Effector memory CD4-positive, alpha-beta T cell (primary cell): Measurements from ENCODE around the gene MED8.

Experiments used
- DNase-seq, 3 donors: peaks; one replicate each; pipeline ENCODE4 v3.0.0-alpha.2; 2020
- H3K27ac ChIP-seq: 2 replicates; pipeline ENCODE4 v1.7.0; 2013; ENCODE audit warnings: mild to moderate bottlenecking, low read length, moderate library complexity; ENCODE audit not compliant: insufficient read depth, poor library complexity, severe bottlenecking
- H3K27me3 ChIP-seq: replicated peaks from 2 replicates; pipeline ENCODE4 v1.7.0; 2013; ENCODE audit warnings: mild to moderate bottlenecking, low read length; ENCODE audit not compliant: insufficient read depth, control insufficient read depth, poor library complexity, severe bottlenecking
- H3K36me3 ChIP-seq: 2 replicates; pipeline ENCODE4 v1.7.0; 2013; ENCODE audit warnings: mild to moderate bottlenecking, low read length, moderate library complexity; ENCODE audit not compliant: control insufficient read depth, insufficient read depth
- H3K4me1 ChIP-seq: 2 replicates; pipeline ENCODE4 v1.7.0; 2013; ENCODE audit warnings: low read length, mild to moderate bottlenecking; ENCODE audit not compliant: control insufficient read depth, insufficient read depth, poor library complexity, severe bottlenecking
- H3K4me3 ChIP-seq: 2 replicates; pipeline ENCODE4 v1.7.0; 2013; ENCODE audit warnings: low read length, low read depth, mild to moderate bottlenecking; ENCODE audit not compliant: insufficient read depth, poor library complexity, severe bottlenecking
- H3K9me3 ChIP-seq: 2 replicates; pipeline ENCODE4 v1.7.0; 2013; ENCODE audit warnings: mild to moderate bottlenecking, low read length, moderate library complexity; ENCODE audit not compliant: control insufficient read depth

The MED8 gene

GRCh38 chr1:43386676-43387075 lies 2.9 kb downstream of the MED8 start:
- H3K4me3 ChIP-seq: no peak overlapping the region
- H3K27ac ChIP-seq: no peak overlapping the region
- H3K9me3 ChIP-seq: no peaks in the 10 kb centered on the region
- peaks cover 54% of the 10 kb centered on the region for H3K36me3 ChIP-seq
- H3K27me3 ChIP-seq: no peaks in the 10 kb centered on the region
- DNase-seq: no peak
- peaks cover 16% of the 10 kb centered on the region for H3K4me1 ChIP-seq

GRCh38 chr1:43383449-43383848 lies 6.2 kb downstream of the MED8 start:
- Histone ChIP-seq H3K27me3 (no peaks in the 10 kb centered on the region), H3K27ac (no peak overlapping the region), H3K9me3 (no peaks in the 10 kb centered on the region), H3K4me1 (peaks cover under 1% of the 10 kb centered on the region), H3K4me3 (no peak overlapping the region), H3K36me3 (peaks cover 54% of the 10 kb centered on the region)
- no peak for DNase-seq

GRCh38 chr1:43382027-43382779 lies 7.4 kb downstream of the MED8 start:
- Histone ChIP-seq H3K36me3 (peaks cover 50% of the 10 kb centered on the region), H3K4me3 (no peak overlapping the region), H3K27ac (no peak overlapping the region), H3K4me1 (no peaks in the 10 kb centered on the region), H3K9me3 (no peaks in the 10 kb centered on the region), H3K27me3 (no peaks in the 10 kb centered on the region)
- DNase-seq: no peak

GRCh38 chr1:43381612-43382011 lies 8.0 kb downstream of the MED8 start:
- DNase-seq: no peak
- H3K4me1 ChIP-seq: no peaks in the 10 kb centered on the region
- H3K36me3 ChIP-seq: peaks cover 45% of the 10 kb centered on the region
- H3K4me3 ChIP-seq: no peak overlapping the region
- no peaks in the 10 kb centered on the region for H3K9me3 ChIP-seq
- no peaks in the 10 kb centered on the region for H3K27me3 ChIP-seq
- no peak overlapping the region for H3K27ac ChIP-seq

- no peak for DNase-seq
- no peaks in the 10 kb centered on the region for H3K9me3 ChIP-seq
- no peaks in the 10 kb centered on the region for H3K4me1 ChIP-seq
- H3K27ac ChIP-seq: no peak overlapping the region
- H3K4me3 ChIP-seq: no peak overlapping the region
- H3K27me3 ChIP-seq: no peaks in the 10 kb centered on the region
- H3K36me3 ChIP-seq: peaks cover 23% of the 10 kb centered on the region
These were observed 10.1 kb downstream of the MED8 start for GRCh38 chr1:43379476-43379875.

GRCh38 chr1:43377831-43378230 lies 11.8 kb downstream of the MED8 start:
- H3K9me3 ChIP-seq: no peaks in the 10 kb centered on the region
- DNase-seq: no peak

GRCh38 chr1:43376723-43377235 lies 12.8 kb downstream of the MED8 start:
- H3K27ac ChIP-seq: no peak overlapping the region
- DNase-seq: no peak
- no peaks in the 10 kb centered on the region for H3K36me3 ChIP-seq
- H3K27me3 ChIP-seq: no peaks in the 10 kb centered on the region
- H3K9me3 ChIP-seq: no peaks in the 10 kb centered on the region
- H3K4me1 ChIP-seq: no peaks in the 10 kb centered on the region
- H3K4me3 ChIP-seq: no peak overlapping the region

More at GRCh38 chr1:43377831-43378230, 11.8 kb downstream of the MED8 start:
- H3K4me1 ChIP-seq: no peaks in the 10 kb centered on the region
- H3K27ac ChIP-seq: no peak overlapping the region
- no peaks in the 10 kb centered on the region for H3K27me3 ChIP-seq
- H3K36me3 ChIP-seq: peaks cover 7% of the 10 kb centered on the region
- no peak overlapping the region for H3K4me3 ChIP-seq

- H3K4me3 ChIP-seq: no peak overlapping the region
These were observed 16.3 kb downstream of the MED8 start for GRCh38 chr1:43373066-43373940.

GRCh38 chr1:43372172-43372571 lies 17.4 kb downstream of the MED8 start:
- DNase-seq: no peak
- Histone ChIP-seq H3K9me3 (no peaks in the 10 kb centered on the region), H3K27ac (no peak overlapping the region), H3K4me1 (peaks cover 5% of the 10 kb centered on the region), H3K36me3 (no peaks in the 10 kb centered on the region), H3K27me3 (no peaks in the 10 kb centered on the region), H3K4me3 (no peak overlapping the region)

More at GRCh38 chr1:43373066-43373940, 16.3 kb downstream of the MED8 start:
- no peaks in the 10 kb centered on the region for H3K36me3 ChIP-seq
- peaks cover 5% of the 10 kb centered on the region for H3K4me1 ChIP-seq
- no peak overlapping the region for H3K27ac ChIP-seq
- H3K9me3 ChIP-seq: no peaks in the 10 kb centered on the region
- no peaks in the 10 kb centered on the region for H3K27me3 ChIP-seq
- DNase-seq: no peak

GRCh38 chr1:43370564-43370963 lies 19.0 kb downstream of the MED8 start:
- Histone ChIP-seq H3K4me1 (peaks cover 15% of the 10 kb centered on the region), H3K9me3 (no peaks in the 10 kb centered on the region), H3K27ac (no peak overlapping the region), H3K27me3 (no peaks in the 10 kb centered on the region), H3K36me3 (no peaks in the 10 kb centered on the region), H3K4me3 (no peak overlapping the region)
- no peak for DNase-seq
